Measurements from ENCODE around the gene ETV6.

DNA sequence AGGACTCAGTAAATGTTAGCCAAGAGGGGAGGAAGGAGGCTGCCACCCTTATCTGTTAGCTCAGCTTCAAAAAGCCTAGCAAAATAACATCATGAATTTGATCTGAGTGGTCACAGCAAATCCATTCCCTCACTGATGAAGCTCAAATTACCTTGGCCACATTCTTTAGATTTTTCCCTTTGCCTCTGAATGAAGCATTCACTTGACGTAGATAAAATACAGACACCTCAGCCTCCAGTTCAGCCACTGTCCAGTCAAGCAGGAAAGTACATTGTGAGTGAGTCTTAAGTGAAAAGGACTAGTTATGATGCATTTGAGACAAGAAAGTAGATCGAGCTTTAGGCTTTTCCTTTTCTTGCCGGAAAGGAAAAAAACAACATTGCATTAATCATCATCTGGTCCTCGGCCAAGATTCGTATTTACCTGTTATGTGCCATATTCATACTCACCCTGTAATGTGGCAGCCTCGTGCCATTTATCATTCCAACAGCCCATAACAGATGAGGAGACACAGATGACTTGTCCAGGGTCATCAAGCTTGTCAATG is 146.5 kb downstream of the ETV6 start:
- TF ChIP-seq, protein P1, sequence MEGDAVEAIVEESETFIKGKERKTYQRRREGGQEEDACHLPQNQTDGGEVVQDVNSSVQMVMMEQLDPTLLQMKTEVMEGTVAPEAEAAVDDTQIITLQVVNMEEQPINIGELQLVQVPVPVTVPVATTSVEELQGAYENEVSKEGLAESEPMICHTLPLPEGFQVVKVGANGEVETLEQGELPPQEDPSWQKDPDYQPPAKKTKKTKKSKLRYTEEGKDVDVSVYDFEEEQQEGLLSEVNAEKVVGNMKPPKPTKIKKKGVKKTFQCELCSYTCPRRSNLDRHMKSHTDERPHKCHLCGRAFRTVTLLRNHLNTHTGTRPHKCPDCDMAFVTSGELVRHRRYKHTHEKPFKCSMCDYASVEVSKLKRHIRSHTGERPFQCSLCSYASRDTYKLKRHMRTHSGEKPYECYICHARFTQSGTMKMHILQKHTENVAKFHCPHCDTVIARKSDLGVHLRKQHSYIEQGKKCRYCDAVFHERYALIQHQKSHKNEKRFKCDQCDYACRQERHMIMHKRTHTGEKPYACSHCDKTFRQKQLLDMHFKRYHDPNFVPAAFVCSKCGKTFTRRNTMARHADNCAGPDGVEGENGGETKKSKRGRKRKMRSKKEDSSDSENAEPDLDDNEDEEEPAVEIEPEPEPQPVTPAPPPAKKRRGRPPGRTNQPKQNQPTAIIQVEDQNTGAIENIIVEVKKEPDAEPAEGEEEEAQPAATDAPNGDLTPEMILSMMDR (conservative IDR thresholded peaks at IDR 0.05; ENCODE audit: low read length), result no peak
- TF ChIP-seq EZH2phosphoT487 (IDR thresholded peaks at IDR 0.05; ENCODE audit: borderline replicate concordance), result no peak
